ENCODE results near the gene MACROD2.

DNA sequence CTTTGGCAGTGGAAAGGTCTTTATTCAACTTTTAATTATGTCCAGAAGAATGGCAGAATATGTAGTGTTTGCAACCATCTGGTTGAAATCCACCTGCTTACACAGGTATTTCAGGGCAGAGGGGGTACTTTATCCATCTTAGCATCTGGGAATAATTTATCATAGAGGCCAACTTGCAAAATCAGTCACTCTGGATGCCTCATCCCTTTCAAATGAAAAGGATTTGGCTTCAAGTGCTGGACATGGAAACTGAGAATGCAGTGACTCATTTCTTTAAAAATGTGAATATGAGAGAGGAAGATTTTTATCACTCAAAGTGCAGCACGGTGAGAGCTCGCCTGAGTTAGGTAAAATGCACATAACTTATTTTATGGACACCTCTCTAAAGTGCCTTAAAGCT, 1819.6 kb downstream of the MACROD2 start:
- TF ChIP-seq EZH2 (IDR thresholded peaks at IDR 0.05; ENCODE audit: borderline replicate concordance, low read depth, low read length, poor library complexity, severe bottlenecking), result no peak
- TF ChIP-seq CTCF (conservative IDR thresholded peaks at IDR 0.05; ENCODE audit: low read depth, low read length), result no peak
